GM12872 (cell line): ENCODE measurements around the gene PIK3CB.

Experiments used
- CTCF ChIP-seq: IDR thresholded peaks from 3 replicates; pipeline ENCODE4 v1.5.1; 2011; ENCODE audit warnings: low read depth, mild to moderate bottlenecking, low read length, moderate library complexity; ENCODE audit not compliant: insufficient read depth

PIK3CB gene

GRCh38 chr3:138748190-138748589 is 86.5 kb downstream of the PIK3CB start:
- TF ChIP-seq CTCF = no peak

DNA sequence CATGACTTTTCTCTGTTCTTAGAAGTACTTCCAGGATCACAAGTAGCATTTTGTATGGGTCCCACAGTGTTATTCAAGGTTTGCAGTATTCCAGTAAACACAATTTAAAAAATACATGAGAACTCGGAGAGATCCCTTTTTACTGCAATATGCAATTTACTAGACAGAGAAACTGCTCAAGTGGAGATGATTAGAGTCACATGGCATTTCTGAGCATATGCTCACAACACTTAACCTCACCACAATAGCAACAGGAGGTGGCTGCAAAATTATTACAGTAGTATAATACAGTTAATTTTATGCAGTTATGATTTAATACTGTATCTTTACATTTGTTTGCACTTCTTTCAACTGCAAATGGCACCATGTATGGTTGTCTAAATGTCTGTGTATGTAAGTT is 87.5 kb downstream of the PIK3CB start:
- TF ChIP-seq CTCF = no peak

GRCh38 chr3:138740072-138740471 is 94.7 kb downstream of the PIK3CB start:
- no peak for TF ChIP-seq CTCF

DNA sequence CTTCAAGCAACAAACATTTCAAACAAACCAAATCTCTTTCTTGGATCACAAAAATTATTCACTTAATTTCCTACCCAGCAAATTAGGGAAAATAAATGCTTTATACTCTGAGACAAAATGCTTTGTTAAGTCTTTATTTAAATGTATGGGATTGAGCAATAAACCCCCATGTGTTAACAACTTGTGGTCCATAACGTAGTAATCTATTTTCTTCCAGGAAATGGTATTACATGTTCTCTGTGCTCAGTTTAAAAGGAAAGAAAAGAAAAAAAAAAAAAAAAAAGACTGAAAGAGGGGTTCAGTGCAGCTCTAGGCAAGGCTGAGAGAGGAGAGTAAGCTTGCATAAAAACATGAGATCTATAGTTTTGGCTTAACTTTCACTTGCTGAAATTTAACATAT is 102.3 kb downstream of the PIK3CB start:
- TF ChIP-seq CTCF = no peak

DNA sequence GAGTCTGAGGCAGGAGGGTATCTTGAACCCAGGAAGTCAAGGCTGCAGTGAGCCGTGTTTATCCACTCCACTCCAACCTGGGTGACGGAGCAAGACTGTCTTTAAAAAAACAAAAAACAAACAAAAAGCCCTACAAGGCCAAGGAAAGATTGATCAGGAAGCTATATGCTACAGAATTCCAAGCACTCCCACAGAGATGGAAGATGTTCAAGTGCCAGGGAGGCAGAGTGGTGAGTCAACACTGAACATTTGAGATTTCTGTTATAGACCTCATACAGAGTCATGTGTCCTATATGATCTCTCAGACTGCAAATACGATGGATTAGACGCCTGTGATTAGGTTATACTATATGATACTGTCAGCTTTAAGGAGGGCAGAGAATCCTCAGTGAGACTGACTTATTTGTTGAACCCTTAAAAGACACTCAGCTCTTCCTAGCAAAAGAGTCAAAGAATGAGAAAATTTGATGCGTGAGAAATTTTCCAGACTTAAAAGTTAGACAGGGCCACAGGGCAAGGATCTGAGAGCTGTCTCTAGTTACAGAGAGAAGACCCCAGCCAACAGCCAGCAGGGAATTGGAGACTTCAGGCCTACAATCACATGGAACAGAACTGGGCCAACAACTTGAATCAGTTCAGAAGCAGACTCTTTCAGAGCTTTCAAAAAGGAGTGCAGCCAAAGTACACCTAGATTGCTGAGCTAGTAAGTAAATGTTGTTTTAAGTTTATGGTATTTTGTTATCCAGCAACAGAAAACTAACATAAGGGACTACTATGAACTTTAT is 107.6 kb downstream of the PIK3CB start:
- TF ChIP-seq CTCF = no peak

DNA sequence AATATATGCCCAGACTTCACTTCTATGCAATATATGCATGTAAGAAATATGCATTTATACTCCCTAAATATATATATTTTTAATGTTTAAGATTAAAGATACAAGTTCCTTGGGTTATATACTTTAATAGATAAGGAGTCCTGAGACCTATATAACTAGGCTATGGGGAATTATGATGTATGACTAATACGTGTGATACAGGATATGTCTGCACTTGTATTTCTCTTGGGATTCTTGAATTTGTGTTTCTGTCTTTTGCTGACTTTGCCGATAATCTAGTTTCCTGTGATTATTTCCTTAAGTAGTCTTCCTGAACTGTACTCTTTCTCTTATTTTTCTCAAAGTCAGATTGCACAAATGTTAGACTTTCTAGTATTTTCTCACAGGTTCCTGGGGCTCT is 109.6 kb downstream of the PIK3CB start:
- no peak for TF ChIP-seq CTCF

GRCh38 chr3:138724443-138724842 is 110.3 kb downstream of the PIK3CB start:
- no peak for TF ChIP-seq CTCF
